Measurements from ENCODE around the gene HAUS1.

DNA sequence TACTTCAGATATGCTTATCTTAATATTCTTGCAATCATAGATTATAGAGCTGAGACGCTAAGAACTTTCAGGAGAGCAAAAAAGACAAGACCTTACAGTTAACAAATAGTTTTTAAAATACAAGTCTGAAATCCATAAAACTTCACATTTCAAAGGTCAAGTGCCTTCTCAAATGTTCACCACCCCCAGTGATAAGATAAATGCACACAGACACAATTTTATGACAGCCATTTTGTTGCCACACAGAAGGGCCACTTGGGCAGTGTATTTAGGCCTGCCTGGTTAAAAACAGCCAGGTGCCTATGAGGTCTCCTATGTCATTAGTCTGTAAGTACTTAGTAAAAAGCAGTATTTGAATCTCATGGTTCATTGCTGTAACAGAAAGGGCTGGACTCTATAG lies 24.0 kb upstream of the HAUS1 start:
- TF ChIP-seq, protein P1, sequence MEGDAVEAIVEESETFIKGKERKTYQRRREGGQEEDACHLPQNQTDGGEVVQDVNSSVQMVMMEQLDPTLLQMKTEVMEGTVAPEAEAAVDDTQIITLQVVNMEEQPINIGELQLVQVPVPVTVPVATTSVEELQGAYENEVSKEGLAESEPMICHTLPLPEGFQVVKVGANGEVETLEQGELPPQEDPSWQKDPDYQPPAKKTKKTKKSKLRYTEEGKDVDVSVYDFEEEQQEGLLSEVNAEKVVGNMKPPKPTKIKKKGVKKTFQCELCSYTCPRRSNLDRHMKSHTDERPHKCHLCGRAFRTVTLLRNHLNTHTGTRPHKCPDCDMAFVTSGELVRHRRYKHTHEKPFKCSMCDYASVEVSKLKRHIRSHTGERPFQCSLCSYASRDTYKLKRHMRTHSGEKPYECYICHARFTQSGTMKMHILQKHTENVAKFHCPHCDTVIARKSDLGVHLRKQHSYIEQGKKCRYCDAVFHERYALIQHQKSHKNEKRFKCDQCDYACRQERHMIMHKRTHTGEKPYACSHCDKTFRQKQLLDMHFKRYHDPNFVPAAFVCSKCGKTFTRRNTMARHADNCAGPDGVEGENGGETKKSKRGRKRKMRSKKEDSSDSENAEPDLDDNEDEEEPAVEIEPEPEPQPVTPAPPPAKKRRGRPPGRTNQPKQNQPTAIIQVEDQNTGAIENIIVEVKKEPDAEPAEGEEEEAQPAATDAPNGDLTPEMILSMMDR (IDR thresholded peaks at IDR 0.05): no peak
- TF ChIP-seq POLR2A (IDR thresholded peaks at IDR 0.05) (no peak), EP300 (IDR thresholded peaks at IDR 0.05) (no peak), POLR2AphosphoS5 (IDR thresholded peaks at IDR 0.05) (no peak)
